ENCODE data around the gene SCN10A. TPM values are rescaled to one million over a fixed set of nuclear protein-coding genes. Genes with fewer than 3 reads are reported as not detected.

SCN10A gene
- total RNA-seq, 1 donor from 2014 or later, result not detected

GRCh38 chr3:38756892-38757291 is 59.1 kb downstream of the SCN10A start:
- no peak overlapping the region for H3K4me3 ChIP-seq (ENCODE audit: low read depth, low read length)
- TF ChIP-seq CTCF (conservative IDR thresholded peaks at IDR 0.05; ENCODE audit: low read depth, low read length), result no peak
- no peak for DNase-seq (ENCODE audit: low read depth)

GRCh38 chr3:38755130-38755529 is 60.9 kb downstream of the SCN10A start:
- no peak for TF ChIP-seq CTCF (conservative IDR thresholded peaks at IDR 0.05; ENCODE audit: low read depth, low read length)
- DNase-seq (ENCODE audit: low read depth), result no peak
- H3K4me3 ChIP-seq (ENCODE audit: low read depth, low read length), result no peak overlapping the region

GRCh38 chr3:38746641-38747040 is 69.4 kb downstream of the SCN10A start:
- no peak for DNase-seq (ENCODE audit: low read depth)
- no peak for TF ChIP-seq CTCF (conservative IDR thresholded peaks at IDR 0.05; ENCODE audit: low read depth, low read length)
- no peak overlapping the region for H3K4me3 ChIP-seq (ENCODE audit: low read depth, low read length)

GRCh38 chr3:38743043-38743442 is 73.0 kb downstream of the SCN10A start:
- H3K4me3 ChIP-seq (ENCODE audit: low read depth, low read length), result no peak overlapping the region
- DNase-seq (ENCODE audit: low read depth), result no peak
- no peak for TF ChIP-seq CTCF (conservative IDR thresholded peaks at IDR 0.05; ENCODE audit: low read depth, low read length)

GRCh38 chr3:38742550-38742949 is 73.5 kb downstream of the SCN10A start:
- no peak overlapping the region for H3K4me3 ChIP-seq (ENCODE audit: low read depth, low read length)
- TF ChIP-seq CTCF (conservative IDR thresholded peaks at IDR 0.05; ENCODE audit: low read depth, low read length), result no peak
- no peak for DNase-seq (ENCODE audit: low read depth)

GRCh38 chr3:38740537-38740936 is 75.5 kb downstream of the SCN10A start:
- no peak for DNase-seq (ENCODE audit: low read depth)
- TF ChIP-seq CTCF (conservative IDR thresholded peaks at IDR 0.05; ENCODE audit: low read depth, low read length), result no peak
- H3K4me3 ChIP-seq (ENCODE audit: low read depth, low read length), result no peak overlapping the region

GRCh38 chr3:38739931-38740330 is 76.1 kb downstream of the SCN10A start:
- DNase-seq (ENCODE audit: low read depth), result no peak
- no peak for TF ChIP-seq CTCF (conservative IDR thresholded peaks at IDR 0.05; ENCODE audit: low read depth, low read length)
- no peak overlapping the region for H3K4me3 ChIP-seq (ENCODE audit: low read depth, low read length)

Measured in epithelial cell of proximal tubule (primary cell).